Measurements from ENCODE around the gene MAGEB18.

The MAGEB18 gene

DNA sequence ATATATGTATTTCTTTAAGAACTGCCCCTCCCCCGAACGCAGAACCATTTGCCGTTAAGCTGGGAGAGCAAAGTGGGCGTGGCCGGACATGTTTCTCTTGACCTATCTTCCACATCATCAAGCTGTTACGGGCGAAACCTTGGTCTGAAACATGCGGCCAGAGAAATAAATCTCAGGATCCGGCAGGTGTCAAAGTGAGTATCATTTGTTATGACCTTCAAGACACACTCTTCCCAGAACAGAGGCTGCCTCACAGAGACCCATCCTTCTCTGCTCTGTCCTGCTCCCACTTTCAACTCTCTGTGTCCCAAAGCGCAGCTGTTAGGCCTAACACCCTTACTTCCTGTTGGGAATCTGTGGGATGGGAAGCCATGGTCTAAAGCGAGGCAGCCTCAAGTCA is at the start of gene MAGEB18:
Gene MAGEB18, plus strand, starts transcription at position 70 of the 400 bp plus-strand sequence. CDS start 643 bp downstream, outside the sequence.
- DNase-seq (ENCODE audit: low read depth, low spot score): no peak

- no peak for DNase-seq (ENCODE audit: low read depth, low spot score)
Measured at GRCh38 chrX:26100421-26100920, 37.7 kb upstream of the MAGEB18 start.

DNA sequence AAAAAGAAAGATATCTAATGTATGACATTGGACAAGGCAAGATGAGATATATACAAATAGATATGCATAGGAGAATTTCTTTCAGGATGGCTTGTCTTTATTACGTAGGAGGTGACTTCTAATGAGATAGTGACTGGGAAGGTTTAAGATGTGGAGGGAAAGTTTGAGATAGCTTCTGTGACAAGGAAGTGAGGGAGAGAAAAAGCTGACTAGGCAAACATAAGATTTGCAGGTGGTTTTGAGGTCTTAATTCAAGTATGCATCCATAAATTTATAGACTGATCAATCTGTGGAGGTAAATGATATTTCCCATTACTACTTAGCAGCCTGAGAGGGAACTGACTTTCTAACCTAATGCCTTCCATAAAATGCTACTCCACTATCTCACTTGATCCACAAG is 29.0 kb upstream of the MAGEB18 start:
- no peak for DNase-seq (ENCODE audit: low read depth, low spot score)

GRCh38 chrX:26146024-26146423 is 7.9 kb downstream of the MAGEB18 start:
- no peak for DNase-seq (ENCODE audit: low read depth, low spot score)

DNA sequence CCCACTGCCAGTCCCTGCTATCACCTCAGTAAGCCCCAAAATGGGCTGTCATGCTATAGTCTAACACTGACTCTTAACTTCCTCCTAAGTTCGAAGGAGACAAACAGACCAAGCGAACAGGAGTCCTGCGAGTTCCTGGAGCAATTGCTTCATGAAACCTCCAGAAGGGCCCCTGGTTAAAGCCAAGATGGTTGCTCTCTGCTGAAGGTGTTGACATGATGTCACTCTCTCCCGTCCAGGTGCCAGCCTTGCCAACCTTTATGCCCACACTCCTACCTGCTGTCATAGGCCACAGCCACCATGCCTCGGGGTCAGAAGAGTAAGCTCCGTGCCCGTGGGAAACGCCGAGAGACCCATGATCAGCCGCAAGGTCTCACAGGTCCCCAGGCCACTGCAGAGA is 22.2 kb downstream of the MAGEB18 start, which contains the start of gene MAGEB6B:
Gene MAGEB6B, plus strand, starts transcription at position 301 of the 400 bp plus-strand sequence. Its CDS starts 0 bp downstream, at position 301.
- DNase-seq (ENCODE audit: low read depth, low spot score): no peak
